PFSK-1 (cell line): ENCODE results near the gene TMEM129.

Source experiments
- FOXP2 ChIP-seq: optimal IDR thresholded peaks from 2 replicates; pipeline ENCODE3; 2011; ENCODE audit warnings: borderline replicate concordance, control low read depth, inconsistent platforms; ENCODE audit not compliant: insufficient read depth; ENCODE audit errors: extremely low read length, extremely low read depth
- POLR2AphosphoS5 ChIP-seq: IDR thresholded peaks from 2 replicates; pipeline ENCODE4 v1.6.1; 2012; ENCODE audit warnings: low read depth, mild to moderate bottlenecking, control low read depth, low read length, moderate library complexity
- SIN3A ChIP-seq: IDR thresholded peaks from 2 replicates; pipeline ENCODE4 v1.6.1; 2012; ENCODE audit warnings: mild to moderate bottlenecking, low read length, moderate library complexity, borderline replicate concordance; ENCODE audit not compliant: insufficient read depth
- TAF1 ChIP-seq: IDR thresholded peaks from 2 replicates; pipeline ENCODE4 v1.6.1; 2012; ENCODE audit warnings: low read length, control low read depth, borderline replicate concordance; ENCODE audit not compliant: insufficient read depth
- TF ChIP-seq, protein P1 (sequence below), 2 experiments: IDR thresholded peaks; 2 replicates each; pipeline versions ENCODE4 v1.6.1 to v1.8.0; 2011 to 2012; ENCODE audit warnings: low read depth in 2 of 2, low read length in 2 of 2, control low read depth in 1 of 2, inconsistent platforms in 1 of 2, mild to moderate bottlenecking in 1 of 2, moderate library complexity in 1 of 2; ENCODE audit not compliant: insufficient read depth in 1 of 2

The TMEM129 gene

DNA sequence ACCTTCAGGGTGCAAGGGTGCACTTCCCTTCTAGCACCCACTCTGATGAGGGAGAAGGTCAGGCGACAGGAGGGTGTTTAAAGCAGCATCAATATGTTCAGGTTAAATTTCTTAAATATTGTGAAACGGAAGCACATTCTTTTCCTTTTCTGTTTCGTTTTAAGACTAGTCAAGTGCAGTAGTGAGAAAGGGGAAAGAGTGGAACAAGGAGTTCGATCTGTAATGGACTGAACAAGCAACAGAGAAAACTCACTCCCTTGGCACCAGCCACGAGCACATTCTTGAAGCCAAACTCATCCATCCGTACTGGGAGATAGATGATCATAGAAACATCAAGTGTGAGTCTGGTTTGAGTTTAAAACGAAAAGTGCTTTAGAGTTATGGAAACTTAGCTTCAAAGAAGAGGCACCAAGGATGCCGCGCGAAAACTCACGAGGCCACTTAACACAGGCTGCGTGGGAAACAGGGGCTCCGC is 37.8 kb downstream of the TMEM129 start:
- TF ChIP-seq SIN3A (no peak), POLR2AphosphoS5 (no peak), FOXP2 (no peak), TAF1 (no peak)
- TF ChIP-seq, protein P1, sequence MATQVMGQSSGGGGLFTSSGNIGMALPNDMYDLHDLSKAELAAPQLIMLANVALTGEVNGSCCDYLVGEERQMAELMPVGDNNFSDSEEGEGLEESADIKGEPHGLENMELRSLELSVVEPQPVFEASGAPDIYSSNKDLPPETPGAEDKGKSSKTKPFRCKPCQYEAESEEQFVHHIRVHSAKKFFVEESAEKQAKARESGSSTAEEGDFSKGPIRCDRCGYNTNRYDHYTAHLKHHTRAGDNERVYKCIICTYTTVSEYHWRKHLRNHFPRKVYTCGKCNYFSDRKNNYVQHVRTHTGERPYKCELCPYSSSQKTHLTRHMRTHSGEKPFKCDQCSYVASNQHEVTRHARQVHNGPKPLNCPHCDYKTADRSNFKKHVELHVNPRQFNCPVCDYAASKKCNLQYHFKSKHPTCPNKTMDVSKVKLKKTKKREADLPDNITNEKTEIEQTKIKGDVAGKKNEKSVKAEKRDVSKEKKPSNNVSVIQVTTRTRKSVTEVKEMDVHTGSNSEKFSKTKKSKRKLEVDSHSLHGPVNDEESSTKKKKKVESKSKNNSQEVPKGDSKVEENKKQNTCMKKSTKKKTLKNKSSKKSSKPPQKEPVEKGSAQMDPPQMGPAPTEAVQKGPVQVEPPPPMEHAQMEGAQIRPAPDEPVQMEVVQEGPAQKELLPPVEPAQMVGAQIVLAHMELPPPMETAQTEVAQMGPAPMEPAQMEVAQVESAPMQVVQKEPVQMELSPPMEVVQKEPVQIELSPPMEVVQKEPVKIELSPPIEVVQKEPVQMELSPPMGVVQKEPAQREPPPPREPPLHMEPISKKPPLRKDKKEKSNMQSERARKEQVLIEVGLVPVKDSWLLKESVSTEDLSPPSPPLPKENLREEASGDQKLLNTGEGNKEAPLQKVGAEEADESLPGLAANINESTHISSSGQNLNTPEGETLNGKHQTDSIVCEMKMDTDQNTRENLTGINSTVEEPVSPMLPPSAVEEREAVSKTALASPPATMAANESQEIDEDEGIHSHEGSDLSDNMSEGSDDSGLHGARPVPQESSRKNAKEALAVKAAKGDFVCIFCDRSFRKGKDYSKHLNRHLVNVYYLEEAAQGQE (IDR thresholded peaks at IDR 0.05; ENCODE audit: insufficient read depth in 1 of 2, low read depth in 2 of 2, low read length in 2 of 2) = no peak

DNA sequence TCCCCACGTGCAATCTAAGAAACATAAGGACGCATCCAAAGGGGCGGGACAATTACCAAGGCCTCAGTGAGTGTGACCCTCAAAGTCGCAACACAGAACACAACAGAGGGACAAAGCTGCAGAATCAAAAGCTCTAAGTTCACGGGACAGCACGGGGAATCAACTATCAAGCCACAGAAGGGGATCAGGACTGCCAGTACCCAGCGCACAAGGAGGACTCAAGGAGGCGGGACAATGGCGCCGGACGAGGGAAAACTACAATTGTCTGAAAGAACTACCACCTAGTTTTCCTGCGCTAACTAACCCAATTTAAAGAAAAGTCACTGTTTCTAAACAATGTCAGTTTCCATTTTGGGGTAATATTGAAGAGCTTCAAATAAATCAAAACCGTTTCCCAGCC is 38.3 kb downstream of the TMEM129 start:
- TF ChIP-seq POLR2AphosphoS5 = no peak
- TF ChIP-seq, protein P1 (IDR thresholded peaks at IDR 0.05; ENCODE audit: insufficient read depth in 1 of 2, low read depth in 2 of 2, low read length in 2 of 2) = no peak
- TF ChIP-seq FOXP2 = no peak
- no peak for TF ChIP-seq TAF1
- no peak for TF ChIP-seq SIN3A

DNA sequence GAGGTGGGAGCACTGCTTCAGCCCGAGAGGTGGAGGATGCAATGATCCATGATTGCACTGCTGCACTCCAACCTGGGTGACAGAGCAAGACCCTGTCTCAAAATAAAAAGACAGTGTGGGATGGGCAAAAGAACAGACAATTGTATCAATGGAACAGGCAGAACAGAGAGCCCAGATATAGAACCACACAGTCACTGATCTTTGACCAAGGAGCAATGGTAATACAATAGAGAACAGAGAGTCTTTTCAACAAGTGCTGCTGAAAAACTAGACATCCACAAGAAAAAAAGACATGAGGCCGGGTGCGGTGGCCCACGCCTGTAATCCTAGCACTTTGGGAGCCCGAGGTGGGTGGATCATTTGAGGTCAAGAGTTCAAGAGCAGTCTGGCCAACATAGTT is 42.9 kb downstream of the TMEM129 start:
- TF ChIP-seq, protein P1 (IDR thresholded peaks at IDR 0.05; ENCODE audit: insufficient read depth in 1 of 2, low read depth in 2 of 2, low read length in 2 of 2) = no peak
- no peak for TF ChIP-seq POLR2AphosphoS5
- TF ChIP-seq SIN3A = no peak
- no peak for TF ChIP-seq TAF1

DNA sequence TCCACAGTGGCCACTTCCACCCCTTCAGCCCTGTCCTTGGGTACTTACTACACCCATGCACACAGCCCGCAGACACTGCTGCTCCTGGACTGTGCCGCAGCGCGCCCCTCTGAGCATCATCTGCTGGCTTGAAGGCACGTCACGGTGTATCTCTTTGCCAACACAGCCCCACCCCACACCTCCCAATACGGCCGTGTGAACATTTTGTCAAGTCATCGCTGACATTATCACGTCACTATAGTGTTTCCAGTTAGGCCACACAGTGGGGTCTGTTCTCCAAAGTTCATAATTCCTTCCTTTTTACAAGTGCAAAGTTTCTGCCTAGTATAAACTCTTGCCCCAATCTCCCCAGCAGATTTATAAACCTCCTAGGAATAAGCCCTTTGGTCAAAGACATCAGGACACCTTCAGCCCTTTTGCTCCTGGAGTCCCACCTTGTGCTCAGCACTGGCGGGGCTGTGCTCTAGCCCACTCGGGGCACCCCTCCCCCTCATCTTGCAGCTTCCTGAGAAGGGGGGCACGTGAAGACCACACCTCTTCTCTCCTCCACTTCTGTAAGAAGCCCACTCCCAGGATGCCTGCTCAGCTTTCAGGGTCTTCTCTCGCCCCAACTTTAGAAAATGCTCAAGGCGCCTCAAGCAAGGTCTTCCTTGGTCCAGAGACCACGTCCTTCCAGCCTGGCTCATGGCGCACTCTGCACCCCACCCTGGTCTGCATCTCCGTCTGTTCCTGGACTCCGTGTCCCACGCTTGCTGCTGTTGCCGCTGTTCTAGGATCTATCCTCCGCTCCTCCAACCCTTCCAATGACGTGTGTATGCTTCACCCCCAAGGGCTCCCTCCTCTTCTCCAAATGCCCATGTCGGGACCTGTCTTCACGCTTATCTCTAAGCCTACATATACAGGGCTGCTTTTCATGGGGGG is 44.3 kb downstream of the TMEM129 start:
- TF ChIP-seq TAF1 (no peak), FOXP2 (no peak), POLR2AphosphoS5 (no peak), SIN3A (no peak)
- TF ChIP-seq, protein P1 (IDR thresholded peaks at IDR 0.05; ENCODE audit: insufficient read depth in 1 of 2, low read depth in 2 of 2, low read length in 2 of 2) = no peak
